ENCODE results near the gene PRDM8. TPM values are rescaled to one million over a fixed set of nuclear protein-coding genes. Genes with fewer than 3 reads are reported as not detected.
"Not testable (repeated sequence)": the region's sequence is repeated elsewhere in the genome, so short reads cannot be mapped to it uniquely, and the experiment has no call there.

PRDM8 gene
- total RNA-seq, 1 donor from 2014 or later, result 1.2 TPM

DNA sequence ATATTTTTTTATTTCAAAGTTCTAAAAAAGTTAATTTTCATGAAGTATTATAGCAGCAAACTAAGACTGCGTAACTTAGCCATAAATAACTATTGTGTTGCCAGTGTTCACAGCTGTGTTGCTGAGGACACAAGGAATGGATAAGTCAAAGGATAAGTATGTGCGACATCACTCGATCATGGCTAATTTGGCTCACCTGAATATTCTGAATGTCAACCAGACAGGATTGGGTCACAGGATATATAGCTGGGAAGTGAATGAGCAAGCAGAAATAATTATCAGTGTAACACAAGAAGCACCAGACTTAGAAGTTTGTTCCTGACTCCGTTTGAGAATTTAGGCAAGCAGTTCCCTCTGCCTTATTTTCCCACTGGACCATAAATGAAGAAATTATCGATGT, 33.9 kb downstream of the PRDM8 start:
- no peak for DNase-seq

GRCh38 chr4:80232707-80233370, 35.5 kb downstream of the PRDM8 start:
- DNase-seq, result no peak

- DNase-seq, result no peak
Observed at GRCh38 chr4:80233390-80233789, 36.1 kb downstream of the PRDM8 start.

DNA sequence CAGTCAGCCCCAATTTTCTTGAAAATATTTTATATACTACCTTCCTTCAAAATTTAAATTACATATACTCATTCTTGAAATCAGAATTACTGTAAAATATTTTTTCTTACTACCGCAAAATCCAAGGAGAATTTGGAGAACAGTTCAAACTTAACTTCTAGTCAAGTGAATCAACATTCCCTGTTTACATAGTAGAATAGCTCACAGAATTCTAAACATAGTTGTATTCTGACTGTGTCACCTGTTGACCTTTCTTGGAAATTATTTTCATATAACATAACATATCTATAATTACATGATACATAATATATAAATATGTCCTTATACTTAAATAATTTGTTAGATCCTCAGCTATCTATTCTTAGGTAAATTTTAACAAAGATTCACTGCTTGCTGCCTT, 38.1 kb downstream of the PRDM8 start:
- DNase-seq, result no peak

DNA sequence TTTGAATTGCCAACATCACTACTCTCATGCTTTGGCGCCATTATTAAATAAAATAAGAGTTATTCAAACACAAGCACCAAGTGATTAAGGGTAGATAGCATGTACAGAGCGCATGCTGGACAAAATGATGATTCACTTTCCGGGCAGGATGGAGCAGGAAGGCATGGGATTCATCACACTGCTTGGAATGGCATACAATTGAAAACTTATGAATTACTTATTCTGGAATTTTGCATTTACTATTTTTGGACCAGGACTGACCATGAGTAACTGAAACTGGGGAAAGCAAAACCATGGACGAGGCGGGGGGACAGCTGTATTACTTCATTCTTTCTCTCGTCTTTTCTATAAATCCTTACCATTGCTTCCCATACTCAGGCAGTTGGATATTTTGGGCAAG, 40.7 kb downstream of the PRDM8 start:
- DNase-seq, result peak; percentile 83

DNA sequence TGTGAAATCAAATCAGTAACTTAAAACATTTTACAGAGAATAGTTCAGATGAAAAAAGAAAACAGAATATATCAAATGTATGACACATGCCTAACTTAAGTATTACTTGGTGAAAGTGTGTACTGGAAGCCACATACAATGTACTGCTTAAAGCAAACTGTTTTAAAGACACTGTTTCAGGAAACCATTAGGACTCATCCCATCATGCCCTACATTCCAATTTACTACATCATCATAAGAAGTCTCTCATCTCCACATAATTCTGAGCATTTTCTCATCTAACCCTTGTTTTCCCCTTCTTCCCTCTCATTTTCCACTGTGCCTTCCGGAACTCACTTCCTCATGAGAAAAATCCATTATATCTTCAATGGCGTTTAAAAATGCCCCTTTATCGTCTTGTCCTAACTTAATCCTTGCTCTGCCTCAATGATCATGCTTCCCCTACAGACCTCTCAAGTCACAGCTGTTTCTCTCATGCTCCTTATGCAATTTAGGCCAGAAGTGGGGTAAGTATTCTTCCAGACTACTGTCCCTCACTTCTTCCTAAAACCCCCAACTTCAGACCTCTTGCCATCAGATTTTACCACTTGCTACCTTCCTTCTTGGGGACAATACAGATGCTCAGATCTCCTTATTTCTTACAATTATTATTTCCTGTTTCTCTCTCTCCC, 42.3 kb downstream of the PRDM8 start:
- no peak for DNase-seq

- DNase-seq, result peak; percentile 23
Observed at GRCh38 chr4:80240976-80241375, 43.7 kb downstream of the PRDM8 start.

- no peak for DNase-seq
Observed at GRCh38 chr4:80243274-80244018, 46.1 kb downstream of the PRDM8 start.

DNA sequence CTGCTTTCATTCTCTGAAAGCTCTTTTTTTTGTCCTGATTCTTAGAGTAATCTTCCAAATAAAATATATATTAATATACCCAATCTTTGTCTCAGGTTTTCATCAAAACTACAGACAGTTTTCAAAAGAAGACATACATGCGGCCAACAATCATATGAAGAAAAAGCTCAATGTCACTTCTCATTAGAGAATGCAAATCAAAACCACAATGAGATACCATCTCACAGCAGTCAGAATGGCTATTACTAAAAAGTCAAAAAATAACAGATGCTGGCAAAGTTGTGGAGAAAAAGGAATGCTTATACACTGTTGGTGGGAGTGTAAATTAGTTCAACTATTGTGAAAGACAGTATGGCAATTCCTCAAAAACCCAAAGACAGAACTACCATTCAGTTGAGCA, 50.2 kb downstream of the PRDM8 start:
- not testable (repeated sequence) for DNase-seq

DNA sequence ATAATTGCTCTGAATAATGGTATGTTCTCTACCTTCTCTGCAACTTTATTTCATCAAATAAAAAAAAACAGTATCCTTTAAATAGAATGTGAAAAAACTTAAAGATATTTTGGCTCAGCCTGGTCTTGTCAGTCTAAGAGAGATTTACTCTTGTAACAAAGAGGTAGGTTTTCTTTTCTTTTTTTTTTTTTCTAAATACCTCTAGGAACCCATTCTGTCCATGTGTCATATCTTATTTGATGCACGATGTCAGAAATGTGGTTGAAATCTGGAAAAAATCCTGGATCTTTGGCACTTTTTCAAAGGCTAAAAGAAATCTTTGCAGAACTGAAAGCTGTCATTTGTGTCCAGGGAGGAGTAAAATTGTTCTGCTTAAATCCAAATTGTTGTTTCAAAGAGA, 51.8 kb downstream of the PRDM8 start:
- no peak for DNase-seq

DNA sequence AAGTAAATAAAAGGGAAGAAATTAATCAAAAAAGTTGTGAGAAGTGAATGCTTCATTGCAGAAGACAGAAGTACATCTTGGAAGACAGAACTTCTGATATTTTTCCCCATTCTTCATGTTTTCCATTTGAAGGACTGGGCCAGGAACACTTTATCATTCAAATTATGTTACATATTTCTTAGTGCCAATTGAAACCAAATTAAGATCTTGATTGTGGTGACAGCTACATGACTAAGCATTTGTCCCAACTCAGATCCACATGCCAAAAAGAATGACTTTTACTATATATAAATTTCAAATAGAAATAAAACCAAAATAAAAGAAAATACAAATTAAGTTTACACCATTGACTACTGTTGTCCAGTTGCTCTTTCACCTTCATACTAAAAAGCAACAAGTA, 55.1 kb downstream of the PRDM8 start:
- no peak for DNase-seq

GRCh38 chr4:80252953-80253352, 55.6 kb downstream of the PRDM8 start:
- no peak for DNase-seq

DNA sequence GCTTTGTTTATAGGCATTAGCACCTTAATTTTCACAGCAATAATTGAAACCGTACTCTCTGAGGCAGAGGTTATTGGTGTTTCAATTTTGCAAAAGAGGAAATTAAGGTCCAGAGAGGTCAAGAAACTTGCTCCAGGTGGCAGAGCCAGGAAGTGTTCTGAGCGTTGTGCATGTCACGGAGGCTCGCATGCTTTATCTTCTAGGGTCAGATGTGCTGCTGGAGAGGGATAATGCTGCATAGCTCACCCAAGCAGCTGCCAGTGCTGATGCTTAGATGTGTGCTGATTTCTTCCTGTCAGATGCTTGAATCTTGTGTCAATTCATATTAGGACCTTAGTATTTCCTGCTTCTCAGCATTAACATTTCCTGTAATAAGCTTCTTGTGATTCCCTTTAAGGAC, 56.2 kb downstream of the PRDM8 start:
- peak; percentile 42 for DNase-seq

Other genes with a start within 250 kb of the PRDM8 start
- 36.2 and 36.7 TPM in 2 replicates for gene ANTXR2, start 124.3 kb upstream of the PRDM8 start, total RNA-seq
- gene FGF5, start 69.2 kb downstream of the PRDM8 start, total RNA-seq, result under 0.01 and 0.17 TPM in 2 replicates
- gene CFAP299, start 138.2 kb downstream of the PRDM8 start, total RNA-seq, result 0.34 TPM in 1 of 2 replicates, not detected in the other

All from dermis blood vessel endothelial cell (primary cell).